Neural progenitor cell (in vitro differentiated cells): Measurements from ENCODE around the gene SP6.

Experiments
- CTCF ChIP-seq: fragments of 200-600 bp; sonication (generic); IDR thresholded peaks from 2 replicates; pipeline ENCODE4 v1.5.1; 2017; ENCODE audit warnings: antibody characterized with exemption, mild to moderate bottlenecking
- EZH2 ChIP-seq: fragments of 200-600 bp; sonication (generic); IDR thresholded peaks from 2 replicates; pipeline ENCODE4 v1.6.1; 2017; ENCODE audit warnings: antibody characterized with exemption, mild to moderate bottlenecking, moderate library complexity

- no peak for TF ChIP-seq CTCF
- TF ChIP-seq EZH2, result no peak
Measured at GRCh38 chr17:47857551-47858455, 6.8 kb upstream of the SP6 start.
